RCC 7860 (cell line): ENCODE data around the gene CC2D1B.

Experiments used
- DNase-seq: peaks from one replicate; pipeline ENCODE4 v3.0.0-alpha.2; 2015; ENCODE audit warnings: low spot score
- FAIRE-seq: peaks from 2 replicates; lab custom pipeline; 2012; peaks lifted over from hg19 to GRCh38; lab: Jason Lieb, UNC

Gene CC2D1B

GRCh38 chr1:52359676-52360594, 6.1 kb downstream of the CC2D1B start:
- no peak for DNase-seq
- no peak for FAIRE-seq

GRCh38 chr1:52358851-52359497, 7.0 kb downstream of the CC2D1B start:
- FAIRE-seq (no peak), DNase-seq (no peak)

DNA sequence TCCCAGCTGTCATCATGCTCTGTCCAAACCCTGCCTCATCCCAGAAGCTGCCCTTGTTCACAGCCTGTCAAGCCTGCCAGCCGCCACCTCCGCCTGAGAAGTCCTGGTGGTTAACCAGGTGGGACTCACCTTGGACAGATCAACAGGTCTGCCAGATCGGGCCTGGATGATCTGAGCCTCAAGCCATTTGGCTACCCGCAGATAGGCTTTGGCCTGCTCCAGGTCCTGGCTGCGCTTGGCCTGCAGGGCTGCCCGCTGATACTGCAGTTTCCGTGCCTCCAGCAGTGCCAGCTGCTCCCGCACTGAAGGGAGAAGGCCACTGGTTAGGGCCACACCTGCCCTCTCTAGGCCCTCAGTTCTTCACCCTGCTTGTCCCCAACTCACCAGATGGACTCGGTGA, 8.6 kb downstream of the CC2D1B start:
- FAIRE-seq (no peak), DNase-seq (no peak)

DNA sequence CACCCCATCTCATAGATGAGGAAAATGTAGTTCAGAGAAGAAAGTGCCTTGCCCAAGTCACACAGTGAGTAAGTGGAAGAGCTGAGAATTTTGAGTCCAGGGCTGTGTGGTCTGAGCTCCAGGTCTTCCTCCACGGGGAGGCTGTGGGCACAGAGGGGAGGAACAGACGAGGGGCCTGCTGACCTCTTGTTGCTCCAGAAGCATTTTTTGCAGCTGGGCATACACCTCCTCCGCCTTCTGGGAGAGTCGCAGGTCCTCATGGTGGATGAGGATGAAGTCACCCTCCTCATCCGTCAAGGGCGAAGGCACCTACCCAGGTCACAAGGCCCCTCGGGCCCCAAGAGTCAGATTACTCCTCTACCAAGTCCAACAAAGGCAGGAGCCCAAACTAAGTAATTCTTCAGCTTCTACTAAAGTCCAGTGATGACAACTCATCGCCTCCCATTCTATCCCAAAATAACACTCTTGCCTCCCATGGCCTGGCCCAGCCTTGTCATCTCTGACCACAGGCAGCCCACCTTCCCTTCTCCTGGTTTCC, 9.1 kb downstream of the CC2D1B start:
- FAIRE-seq (no peak), DNase-seq (no peak)

DNA sequence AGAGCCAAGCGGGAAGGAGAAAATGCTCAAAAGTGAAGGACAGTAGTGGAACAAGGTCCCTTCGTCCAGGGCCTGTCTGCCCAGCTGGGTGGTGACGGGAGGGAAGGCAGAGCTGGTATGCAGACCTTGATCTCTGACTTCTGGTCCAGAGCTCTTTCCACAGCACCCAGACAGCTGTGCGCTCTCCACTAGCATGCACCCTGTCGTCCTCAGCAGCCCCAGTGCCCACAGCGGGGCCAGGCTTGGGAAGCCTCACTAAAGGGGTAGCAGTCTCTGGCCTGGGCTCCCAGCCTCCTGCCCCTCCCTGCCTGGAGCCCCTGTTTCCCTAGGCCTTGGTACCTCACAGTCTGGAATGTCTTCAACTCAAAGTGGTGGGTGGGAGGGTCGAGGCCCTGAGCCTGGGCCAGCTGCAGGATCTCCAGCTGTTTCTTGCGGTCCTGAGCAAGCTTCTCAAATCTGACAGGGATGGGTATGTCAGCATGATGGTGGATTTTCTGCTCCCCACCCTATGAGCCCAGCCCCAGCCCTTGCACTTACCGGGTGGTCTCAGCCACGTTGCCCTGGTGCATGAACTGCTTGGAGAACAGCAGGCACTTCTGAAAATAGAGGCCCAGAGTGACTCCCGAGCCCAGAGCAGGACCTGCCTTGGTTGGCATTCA, 10.0 kb downstream of the CC2D1B start:
- DNase-seq (no peak), FAIRE-seq (no peak)

DNA sequence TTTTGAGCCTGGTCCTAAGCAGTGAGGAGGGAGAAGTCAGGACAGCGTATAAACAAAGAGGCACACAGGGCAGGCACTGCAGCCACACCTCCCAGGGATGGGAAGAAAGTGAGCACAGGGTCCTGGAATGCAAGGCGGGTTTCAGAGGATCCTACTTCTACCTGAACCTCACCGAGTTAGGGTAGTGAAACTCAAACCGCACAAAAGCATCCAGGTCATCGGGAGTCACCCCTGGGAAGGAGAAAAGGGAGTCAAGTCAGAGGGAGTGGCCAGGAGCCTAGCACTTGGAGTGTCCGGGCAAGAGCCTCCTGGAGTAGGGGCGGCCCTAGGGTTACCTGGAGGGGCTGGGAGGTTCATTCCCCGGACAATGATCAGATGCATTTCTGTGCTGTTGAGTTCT, 10.6 kb downstream of the CC2D1B start:
- FAIRE-seq, result no peak
- no peak for DNase-seq

- DNase-seq, result no peak
- no peak for FAIRE-seq
Measured at GRCh38 chr1:52352690-52353089, 13.3 kb downstream of the CC2D1B start.

DNA sequence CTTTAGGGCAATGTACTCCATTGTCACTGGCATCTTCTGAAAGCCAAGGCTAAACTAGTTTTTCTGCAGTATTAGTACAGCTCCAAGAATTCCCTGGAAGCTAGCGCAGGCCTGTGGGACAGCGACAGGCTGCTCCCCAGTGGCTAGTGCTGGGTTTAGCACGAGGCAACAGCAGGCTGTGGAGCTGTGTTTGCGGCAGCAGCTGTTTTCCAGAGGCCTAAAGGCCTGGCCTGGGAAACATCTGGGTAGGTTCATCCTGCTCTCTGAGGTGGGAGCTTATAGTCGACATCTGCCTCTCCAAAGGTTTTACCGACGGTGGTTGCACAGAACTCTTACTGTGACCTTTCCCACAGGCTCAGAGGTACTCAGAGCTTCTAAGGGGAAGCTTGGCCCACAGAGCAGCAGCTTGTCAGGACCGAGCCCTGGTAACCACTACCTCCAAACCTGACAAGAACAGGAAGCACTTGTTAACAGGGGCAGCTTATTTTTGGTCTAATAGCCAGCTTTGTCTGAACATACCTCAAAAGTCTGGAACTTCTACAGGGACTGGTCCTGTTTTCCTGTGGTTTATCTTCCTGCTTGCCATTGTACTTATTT, 17.2 kb downstream of the CC2D1B start:
- DNase-seq, result no peak
- FAIRE-seq, result no peak

DNA sequence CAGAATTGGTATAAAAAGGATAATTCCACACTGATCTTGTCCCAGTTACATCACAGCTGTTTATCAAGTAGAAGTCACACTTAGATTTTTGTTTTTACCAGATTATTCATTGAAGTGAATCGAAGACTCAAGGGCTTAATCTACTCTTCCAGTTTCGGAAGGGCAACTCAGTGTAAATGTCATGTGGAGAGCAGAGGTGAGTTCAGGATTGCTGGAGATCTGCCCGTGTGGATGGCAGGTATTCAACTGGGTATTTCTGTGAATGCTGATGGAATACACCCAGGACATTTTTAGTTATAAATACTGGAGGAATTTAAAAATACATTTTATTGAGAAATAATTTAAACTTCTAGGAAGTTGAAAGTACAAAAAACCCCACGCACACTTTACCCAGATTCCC, 19.4 kb downstream of the CC2D1B start:
- DNase-seq, result no peak

GRCh38 chr1:52345252-52345651, 20.8 kb downstream of the CC2D1B start:
- DNase-seq (no peak), FAIRE-seq (no peak)

More for the DNA sequence above, 19.4 kb downstream of the CC2D1B start:
- no peak for FAIRE-seq

- DNase-seq (no peak), FAIRE-seq (no peak)
Measured at GRCh38 chr1:52343979-52344378, 22.0 kb downstream of the CC2D1B start.

DNA sequence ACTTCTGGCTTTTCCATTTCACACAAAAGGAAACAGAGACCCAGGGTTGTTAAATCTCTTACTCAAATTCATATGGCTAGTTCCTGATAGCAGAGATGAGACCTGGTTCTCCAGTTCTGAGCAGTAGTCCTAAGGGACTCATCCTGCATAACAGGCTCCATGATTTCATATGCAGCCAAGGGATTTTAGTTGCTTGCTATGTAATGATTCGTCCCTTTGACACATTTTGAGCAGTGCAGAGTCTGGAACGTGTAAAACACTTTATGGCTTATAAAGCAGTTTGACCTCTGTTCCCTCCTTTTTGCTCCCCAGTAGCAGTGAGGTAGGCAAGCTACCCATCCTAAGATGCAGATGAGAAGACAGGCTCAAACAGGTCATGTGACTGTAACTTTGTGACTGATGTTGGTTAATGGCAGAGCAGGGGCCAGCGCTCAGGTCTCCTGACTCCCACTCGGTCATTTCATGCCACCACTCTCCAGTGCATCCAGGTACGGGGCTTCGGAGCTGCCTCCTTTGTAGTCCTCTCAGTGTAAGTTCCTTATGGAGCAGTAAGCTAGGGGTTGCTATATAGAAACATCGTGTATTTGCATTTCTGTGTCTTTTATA, 24.2 kb downstream of the CC2D1B start:
- no peak for DNase-seq
- FAIRE-seq, result no peak

DNA sequence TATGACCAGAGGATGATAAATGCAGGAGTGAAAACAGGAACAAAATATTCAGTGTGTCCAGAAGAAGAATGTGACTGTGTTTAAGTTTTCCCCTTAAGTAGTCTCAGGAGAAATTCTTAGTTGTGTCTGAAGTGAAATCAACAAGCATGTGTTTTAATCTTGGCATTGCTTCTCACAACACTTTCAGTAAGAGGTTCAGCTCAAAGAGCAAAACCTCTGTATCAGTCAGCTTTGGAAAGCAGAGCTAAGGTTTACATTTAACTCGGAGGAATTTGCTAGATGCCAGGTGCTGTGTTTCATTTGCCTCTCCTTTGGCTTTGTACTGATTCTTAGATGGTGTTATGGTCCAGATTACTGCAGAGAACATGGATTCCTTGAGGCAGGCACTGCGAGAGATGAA, 28.6 kb downstream of the CC2D1B start:
- no peak for DNase-seq
- FAIRE-seq, result no peak

DNA sequence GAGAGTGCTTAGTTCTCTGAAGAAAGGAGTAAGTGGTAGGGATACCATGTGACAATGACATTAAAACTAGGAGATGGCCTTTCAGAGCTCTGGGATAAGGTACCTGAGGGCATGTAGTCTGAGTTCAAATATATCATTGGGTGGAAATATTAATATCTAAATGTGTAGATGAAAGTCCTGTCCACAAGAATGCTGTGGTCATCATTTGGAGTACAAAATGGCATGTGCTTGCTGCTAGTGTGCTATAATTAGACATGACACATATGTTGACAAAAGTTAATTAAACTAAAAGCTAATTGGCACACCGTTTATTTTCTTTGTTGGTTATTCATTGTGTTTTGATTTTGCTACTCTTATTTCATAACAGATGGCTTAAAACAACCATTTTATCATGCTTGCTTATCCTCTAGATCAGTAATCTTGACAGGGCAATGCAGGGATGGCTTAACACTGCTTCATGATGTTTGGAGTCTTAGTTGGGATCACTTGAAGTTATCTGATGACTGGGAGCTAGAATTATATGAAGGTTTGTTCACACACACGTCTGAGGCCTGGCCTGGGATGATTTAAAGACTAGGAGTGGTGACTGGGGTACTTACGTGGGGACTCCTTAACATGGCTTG, 31.0 kb downstream of the CC2D1B start:
- no peak for DNase-seq
- no peak for FAIRE-seq

- no peak for FAIRE-seq
- no peak for DNase-seq
Measured at GRCh38 chr1:52332411-52332810, 33.6 kb downstream of the CC2D1B start.

- DNase-seq (no peak), FAIRE-seq (no peak)
Measured at GRCh38 chr1:52328615-52329014, 37.4 kb downstream of the CC2D1B start.

DNA sequence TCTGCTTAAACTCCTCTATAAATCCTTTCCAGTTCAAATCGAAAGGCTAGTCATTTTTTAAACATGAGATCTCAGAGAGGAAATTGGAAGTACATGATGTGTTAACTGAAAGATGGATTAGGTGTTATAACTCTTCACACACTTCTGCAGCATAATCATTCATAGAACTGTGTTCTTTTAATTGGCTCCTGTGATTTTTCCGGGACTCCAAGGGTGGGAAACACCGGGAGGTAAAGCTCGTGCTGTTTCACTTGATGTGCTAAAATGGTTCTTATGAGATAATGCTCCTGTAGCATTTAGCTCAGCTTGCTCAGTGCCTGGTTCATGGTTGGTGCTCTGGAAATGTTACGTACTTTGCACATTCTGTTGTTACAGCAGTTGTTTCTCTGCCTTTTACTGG, 40.2 kb downstream of the CC2D1B start:
- DNase-seq (no peak), FAIRE-seq (no peak)

DNA sequence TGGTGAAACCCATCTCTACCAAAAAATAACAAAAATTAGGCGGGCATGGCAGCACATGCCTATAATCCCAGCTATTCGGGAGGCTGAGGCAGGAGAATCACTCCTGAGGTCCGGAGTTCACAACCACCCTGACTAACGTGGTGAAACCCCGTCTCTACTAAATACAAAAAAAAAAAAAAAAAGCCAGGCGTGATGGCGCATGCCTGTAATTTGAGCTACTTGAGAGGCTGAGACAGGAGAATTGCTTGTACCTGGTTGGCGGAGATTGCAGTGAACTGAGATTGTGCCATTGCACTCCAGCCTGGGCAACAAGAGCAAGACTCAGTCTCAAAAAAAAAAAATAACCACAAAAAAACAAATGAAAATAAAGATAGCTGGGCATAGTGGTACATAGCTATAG, 42.3 kb downstream of the CC2D1B start:
- DNase-seq (no peak), FAIRE-seq (no peak)

- DNase-seq (no peak), FAIRE-seq (no peak)
Measured at GRCh38 chr1:52321061-52321460, 44.9 kb downstream of the CC2D1B start.
